ENCODE results near the gene DNMT3A. TPM values are rescaled to one million over a fixed set of nuclear protein-coding genes. Genes with fewer than 3 reads are reported as not detected.

Gene DNMT3A
- 19.7 and 25.3 TPM in 2 replicates for total RNA-seq

DNA sequence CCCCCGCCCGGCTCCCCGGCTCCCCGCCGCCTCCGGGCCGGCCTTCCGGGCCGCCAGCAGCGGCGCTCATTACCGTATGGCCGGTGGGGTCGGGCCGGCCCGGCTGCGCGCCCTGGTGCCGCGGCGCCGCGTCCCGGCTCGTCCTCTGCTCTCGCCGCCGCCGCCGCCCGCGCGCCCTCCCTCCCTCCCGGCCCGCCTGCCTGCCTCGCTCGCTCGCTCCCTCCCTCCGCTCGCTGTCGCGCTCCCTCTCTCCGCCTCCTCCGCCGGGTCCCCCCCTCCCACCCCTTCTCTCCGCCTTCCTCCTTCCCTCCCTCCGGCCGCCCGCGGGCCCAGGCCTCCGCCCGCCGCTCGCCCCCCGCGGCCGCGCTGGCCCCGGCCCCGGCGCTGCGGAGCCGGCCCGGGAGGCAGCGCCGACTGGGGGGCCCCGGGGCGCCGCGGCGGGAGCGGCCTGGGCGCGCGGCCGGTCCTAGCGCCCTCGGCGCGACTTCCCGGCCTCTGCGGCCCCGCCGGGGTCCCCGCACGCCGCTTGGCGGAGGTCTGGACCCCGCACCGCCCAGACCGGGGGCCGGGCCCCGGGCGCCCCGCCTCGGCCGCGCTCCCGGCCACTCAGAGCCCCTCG, at the start of gene DNMT3A:
Gene DNMT3A (minus strand): TSS at position 173 of the 619 bp plus-strand sequence. CDS start 27,941 bp downstream, outside the sequence.
- H3K27me3 ChIP-seq (ENCODE audit: control insufficient read depth, insufficient read depth, low read length), result no peaks in the 10 kb centered on the region
- peak within 1 kb of the TSS; percentile 58 for H3K4me3 ChIP-seq (ENCODE audit: low read depth, low read length)
- no peaks in the 10 kb centered on the region for H3K36me3 ChIP-seq (ENCODE audit: control insufficient read depth, insufficient read depth, low read length)
- DNase-seq (ENCODE audit: low read depth), result no peak
- TF ChIP-seq, protein P1, sequence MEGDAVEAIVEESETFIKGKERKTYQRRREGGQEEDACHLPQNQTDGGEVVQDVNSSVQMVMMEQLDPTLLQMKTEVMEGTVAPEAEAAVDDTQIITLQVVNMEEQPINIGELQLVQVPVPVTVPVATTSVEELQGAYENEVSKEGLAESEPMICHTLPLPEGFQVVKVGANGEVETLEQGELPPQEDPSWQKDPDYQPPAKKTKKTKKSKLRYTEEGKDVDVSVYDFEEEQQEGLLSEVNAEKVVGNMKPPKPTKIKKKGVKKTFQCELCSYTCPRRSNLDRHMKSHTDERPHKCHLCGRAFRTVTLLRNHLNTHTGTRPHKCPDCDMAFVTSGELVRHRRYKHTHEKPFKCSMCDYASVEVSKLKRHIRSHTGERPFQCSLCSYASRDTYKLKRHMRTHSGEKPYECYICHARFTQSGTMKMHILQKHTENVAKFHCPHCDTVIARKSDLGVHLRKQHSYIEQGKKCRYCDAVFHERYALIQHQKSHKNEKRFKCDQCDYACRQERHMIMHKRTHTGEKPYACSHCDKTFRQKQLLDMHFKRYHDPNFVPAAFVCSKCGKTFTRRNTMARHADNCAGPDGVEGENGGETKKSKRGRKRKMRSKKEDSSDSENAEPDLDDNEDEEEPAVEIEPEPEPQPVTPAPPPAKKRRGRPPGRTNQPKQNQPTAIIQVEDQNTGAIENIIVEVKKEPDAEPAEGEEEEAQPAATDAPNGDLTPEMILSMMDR (IDR thresholded peaks at IDR 0.05; ENCODE audit: insufficient read depth, low read length, poor library complexity, severe bottlenecking), result no peak

- no peak for DNase-seq (ENCODE audit: low read depth)
- Histone ChIP-seq H3K27me3 (ENCODE audit: control insufficient read depth, insufficient read depth, low read length) (no peaks in the 10 kb centered on the region), H3K4me3 (ENCODE audit: low read depth, low read length) (no peak overlapping the region), H3K36me3 (ENCODE audit: control insufficient read depth, insufficient read depth, low read length) (no peaks in the 10 kb centered on the region)
- TF ChIP-seq, protein P1 (IDR thresholded peaks at IDR 0.05; ENCODE audit: insufficient read depth, low read length, poor library complexity, severe bottlenecking), result no peak
Observed at GRCh38 chr2:25389161-25389560, 47.4 kb upstream of the DNMT3A start.

DNA sequence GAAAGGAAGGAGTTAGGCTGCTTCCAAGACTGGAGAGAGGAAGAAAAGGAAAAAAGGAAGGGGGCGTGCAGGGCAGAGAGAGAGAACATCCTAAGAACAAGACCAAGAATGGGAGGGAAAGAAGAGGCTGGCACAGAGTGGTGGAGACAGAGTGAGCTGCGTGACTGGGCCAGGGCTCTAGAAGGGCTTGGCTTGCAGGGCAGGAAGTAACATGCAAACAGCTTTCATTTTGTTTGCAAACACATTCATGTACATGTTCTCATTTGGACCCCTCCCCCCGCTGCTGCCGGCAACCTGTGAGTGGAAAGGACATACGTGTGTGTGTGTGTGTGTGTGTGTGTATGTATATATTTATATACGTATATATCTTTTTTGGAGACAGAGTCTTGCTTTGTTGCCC, 46.8 kb upstream of the DNMT3A start:
- TF ChIP-seq, protein P1 (IDR thresholded peaks at IDR 0.05; ENCODE audit: insufficient read depth, low read length, poor library complexity, severe bottlenecking), result no peak
- Histone ChIP-seq H3K27me3 (ENCODE audit: control insufficient read depth, insufficient read depth, low read length) (no peaks in the 10 kb centered on the region), H3K4me3 (ENCODE audit: low read depth, low read length) (no peak overlapping the region), H3K36me3 (ENCODE audit: control insufficient read depth, insufficient read depth, low read length) (no peaks in the 10 kb centered on the region)
- DNase-seq (ENCODE audit: low read depth), result no peak

DNA sequence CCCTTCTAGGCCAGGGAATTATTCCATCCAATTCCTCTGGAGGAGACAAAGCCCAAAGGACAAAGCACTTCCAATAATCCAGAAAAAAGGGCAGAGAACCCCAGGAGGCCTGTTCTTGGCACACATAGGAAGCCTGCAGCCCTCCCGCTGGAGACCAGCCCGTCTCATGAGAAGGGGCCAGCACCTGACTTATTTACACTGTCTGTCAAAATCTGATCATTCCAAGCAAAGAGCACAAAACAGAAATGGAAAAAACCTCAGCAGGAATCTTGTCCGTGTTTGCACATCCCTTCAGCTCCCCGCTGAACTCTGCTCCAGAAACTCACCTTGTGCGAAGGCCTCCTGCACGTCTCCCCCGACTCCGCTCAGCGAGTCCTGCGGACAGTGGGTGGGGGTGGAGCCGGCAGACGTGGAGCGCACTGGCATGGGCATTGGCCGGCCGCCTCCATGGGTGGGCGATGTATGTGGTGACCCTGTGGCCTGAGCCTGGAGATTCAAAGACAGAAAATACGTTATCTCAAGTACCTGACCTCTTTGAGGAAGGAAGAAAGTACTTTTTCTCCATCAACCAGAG, 46.2 kb upstream of the DNMT3A start:
- Histone ChIP-seq H3K36me3 (ENCODE audit: control insufficient read depth, insufficient read depth, low read length) (no peaks in the 10 kb centered on the region), H3K27me3 (ENCODE audit: control insufficient read depth, insufficient read depth, low read length) (no peaks in the 10 kb centered on the region), H3K4me3 (ENCODE audit: low read depth, low read length) (no peak overlapping the region)
- no peak for DNase-seq (ENCODE audit: low read depth)
- TF ChIP-seq, protein P1 (IDR thresholded peaks at IDR 0.05; ENCODE audit: insufficient read depth, low read length, poor library complexity, severe bottlenecking), result no peak

DNA sequence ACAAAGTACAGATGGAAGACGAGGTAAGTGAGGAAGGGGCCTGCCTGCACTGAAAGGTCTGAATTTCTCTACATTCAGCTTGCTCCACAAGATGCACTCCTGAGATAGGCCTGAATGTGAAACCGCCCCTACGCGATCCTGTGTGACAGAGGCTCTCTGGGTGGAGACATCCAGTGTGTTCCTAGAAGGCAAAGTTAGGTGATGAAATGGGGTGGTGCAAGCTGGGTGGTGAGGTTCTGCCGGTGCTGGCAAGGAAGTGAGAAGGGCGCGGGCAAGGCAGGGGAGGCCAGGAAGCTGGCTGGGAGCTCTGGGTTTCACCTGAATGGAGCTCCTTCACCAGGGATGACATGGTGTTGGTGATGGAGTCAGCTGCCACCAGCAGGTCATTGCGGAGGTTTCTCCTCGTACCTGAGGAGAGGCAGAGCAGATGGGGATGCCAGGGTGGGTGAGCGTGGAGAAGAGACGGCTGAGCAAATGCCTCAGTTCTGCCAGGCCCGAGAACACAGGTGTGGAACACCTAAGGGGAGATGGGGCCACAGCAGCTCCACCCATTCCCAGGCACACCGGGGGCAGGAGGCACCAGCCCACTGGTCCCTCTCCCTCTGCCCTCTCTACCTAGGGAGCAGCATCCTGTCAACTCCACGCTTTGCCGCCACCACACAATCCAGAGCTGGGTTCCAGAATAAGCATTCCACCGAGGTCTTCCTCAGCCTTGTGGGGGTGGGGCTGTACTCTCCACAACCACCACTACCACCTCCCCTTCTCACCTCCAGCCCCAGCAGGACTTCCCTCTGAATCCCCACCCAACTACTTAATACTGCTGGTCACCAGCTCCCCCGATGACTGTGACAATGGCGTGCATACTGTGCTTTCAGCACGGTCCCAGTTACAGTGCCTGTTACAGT, 45.5 kb upstream of the DNMT3A start:
- H3K27me3 ChIP-seq (ENCODE audit: control insufficient read depth, insufficient read depth, low read length), result no peaks in the 10 kb centered on the region
- H3K4me3 ChIP-seq (ENCODE audit: low read depth, low read length), result no peak overlapping the region

More for the DNA sequence above, 45.5 kb upstream of the DNMT3A start:
- TF ChIP-seq, protein P1 (IDR thresholded peaks at IDR 0.05; ENCODE audit: insufficient read depth, low read length, poor library complexity, severe bottlenecking), result no peak
- DNase-seq (ENCODE audit: low read depth), result no peak
- H3K36me3 ChIP-seq (ENCODE audit: control insufficient read depth, insufficient read depth, low read length), result no peaks in the 10 kb centered on the region
